Fibroblast of lung (primary cell): ENCODE results near the gene XKR7. TPM values are rescaled to one million over a fixed set of nuclear protein-coding genes. Genes with fewer than 3 reads are reported as not detected.

ENCODE experiments used
- DNase-seq, 2 donors: peaks; one replicate each; pipeline versions ENCODE4 v3.0.0 to v3.0.0-alpha.2; 2010; ENCODE audit warnings: low read depth in 2 of 2
- H2AFZ ChIP-seq: 2 replicates; pipeline ENCODE4 v1.5.1; 2012; ENCODE audit warnings: low read length, control low read depth, inconsistent platforms
- H3K27ac ChIP-seq: 2 replicates; pipeline ENCODE4 v1.5.1; 2011; ENCODE audit warnings: low read length, control low read depth; ENCODE audit not compliant: insufficient read depth
- H3K27me3 ChIP-seq: 2 replicates; pipeline ENCODE4 v1.5.1; 2011; ENCODE audit warnings: mild to moderate bottlenecking, low read length; ENCODE audit not compliant: control insufficient read depth, insufficient read depth
- H3K36me3 ChIP-seq: 2 replicates; pipeline ENCODE4 v1.5.1; 2011; ENCODE audit warnings: low read length; ENCODE audit not compliant: control insufficient read depth, insufficient read depth
- H3K4me1 ChIP-seq: 2 replicates; pipeline ENCODE4 v1.5.1; 2011; ENCODE audit warnings: low read length; ENCODE audit not compliant: control insufficient read depth, insufficient read depth; ENCODE audit errors: extremely low read depth
- H3K4me2 ChIP-seq: 2 replicates; pipeline ENCODE4 v1.5.1; 2011; ENCODE audit warnings: low read length, control low read depth; ENCODE audit not compliant: insufficient read depth; ENCODE audit errors: extremely low read depth
- H3K4me3 ChIP-seq, 4 experiments: fragments of 200-600 bp in 1 of 4; sonication (generic) in 1 of 4; replicated peaks in 1 of 4; 2 replicates each; pipeline ENCODE4 v1.5.1; 2011 to 2016; ENCODE audit warnings: low read length in 4 of 4, low read depth in 3 of 4, mild to moderate bottlenecking in 3 of 4, control low read depth in 2 of 4, inconsistent platforms in 1 of 4, mixed read lengths in 1 of 4; ENCODE audit not compliant: insufficient read depth in 1 of 4; ENCODE audit errors: control extremely low read depth in 1 of 4
- H3K79me2 ChIP-seq: 2 replicates; pipeline ENCODE4 v1.5.1; 2012; ENCODE audit warnings: mild to moderate bottlenecking, low read length, inconsistent platforms; ENCODE audit not compliant: control insufficient read depth, insufficient read depth
- H3K9ac ChIP-seq: 2 replicates; pipeline ENCODE4 v1.5.1; 2011; ENCODE audit warnings: mild to moderate bottlenecking, low read length, control low read depth; ENCODE audit not compliant: insufficient read depth
- H3K9me3 ChIP-seq: 2 replicates; pipeline ENCODE4 v1.5.1; 2012; ENCODE audit warnings: low read depth, low read length; ENCODE audit not compliant: control insufficient read depth, insufficient read depth
- H4K20me1 ChIP-seq: 2 replicates; pipeline ENCODE4 v1.5.1; 2011; ENCODE audit warnings: low read length; ENCODE audit not compliant: control insufficient read depth, insufficient read depth; ENCODE audit errors: extremely low read depth
- CTCF ChIP-seq, 2 donors: IDR thresholded peaks in 1 of 2; conservative IDR thresholded peaks in 1 of 2; 1 replicate in 1 of 2; 2 replicates in 1 of 2; pipeline ENCODE4 v1.5.1; 2011 to 2012; ENCODE audit warnings: low read length in 2 of 2, control low read depth in 1 of 2, inconsistent platforms in 1 of 2, low read depth in 1 of 2, mild to moderate bottlenecking in 1 of 2
- EZH2 ChIP-seq: IDR thresholded peaks from 2 replicates; pipeline ENCODE4 v1.5.1; 2012; ENCODE audit warnings: low read length, control low read depth, mild to moderate bottlenecking; ENCODE audit errors: missing control alignments
- polyA plus RNA-seq, 2 donors: library from polyadenylated mRNA; depleted of rRNA in 1 of 2; stranded (reverse) in 1 of 2; unstranded in 1 of 2; fragments of >200 nt; gene quantifications; 2 replicates each; pipeline ENCODE4 v1.2.1, GENCODE V29; 2011 to 2012; ENCODE audit warnings: missing spikeins in 1 of 2
- total RNA-seq: library from RNA; depleted of rRNA; stranded (reverse); fragments of >200 nt; gene quantifications from 2 replicates; pipeline ENCODE4 v1.2.1, GENCODE V29; 2014

XKR7 gene
- total and polyA plus RNA-seq, 2 donors (not counting 1 experiment from before 2014, with no cell fraction given), result not detected

GRCh38 chr20:31951203-31951529 lies 16.8 kb upstream of the XKR7 start:
- peaks cover 22% of the 10 kb centered on the region for H3K79me2 ChIP-seq
- H3K36me3 ChIP-seq, result no peaks in the 10 kb centered on the region
- peak overlapping the region; percentile 73 to 98 (median 89) for H3K4me3 ChIP-seq
- no peaks in the 10 kb centered on the region for H4K20me1 ChIP-seq
- H3K4me2 ChIP-seq, result peak overlapping the region; percentile 61
- H3K4me1 ChIP-seq, result peaks cover 5% of the 10 kb centered on the region
- H3K9me3 ChIP-seq, result no peaks in the 10 kb centered on the region
- DNase-seq, result no peak
- H3K9ac ChIP-seq, result peak overlapping the region; percentile 89
- no peak overlapping the region for H2AFZ ChIP-seq
- TF ChIP-seq EZH2, result no peak
- TF ChIP-seq CTCF (conservative IDR thresholded peaks at IDR 0.05 in 1 of 2, IDR thresholded peaks at IDR 0.05 in 1 of 2; ENCODE audit: low read depth in 1 of 2, low read length in 2 of 2), result no peak
- no peaks in the 10 kb centered on the region for H3K27me3 ChIP-seq
- peak overlapping the region; percentile 81 for H3K27ac ChIP-seq

DNA sequence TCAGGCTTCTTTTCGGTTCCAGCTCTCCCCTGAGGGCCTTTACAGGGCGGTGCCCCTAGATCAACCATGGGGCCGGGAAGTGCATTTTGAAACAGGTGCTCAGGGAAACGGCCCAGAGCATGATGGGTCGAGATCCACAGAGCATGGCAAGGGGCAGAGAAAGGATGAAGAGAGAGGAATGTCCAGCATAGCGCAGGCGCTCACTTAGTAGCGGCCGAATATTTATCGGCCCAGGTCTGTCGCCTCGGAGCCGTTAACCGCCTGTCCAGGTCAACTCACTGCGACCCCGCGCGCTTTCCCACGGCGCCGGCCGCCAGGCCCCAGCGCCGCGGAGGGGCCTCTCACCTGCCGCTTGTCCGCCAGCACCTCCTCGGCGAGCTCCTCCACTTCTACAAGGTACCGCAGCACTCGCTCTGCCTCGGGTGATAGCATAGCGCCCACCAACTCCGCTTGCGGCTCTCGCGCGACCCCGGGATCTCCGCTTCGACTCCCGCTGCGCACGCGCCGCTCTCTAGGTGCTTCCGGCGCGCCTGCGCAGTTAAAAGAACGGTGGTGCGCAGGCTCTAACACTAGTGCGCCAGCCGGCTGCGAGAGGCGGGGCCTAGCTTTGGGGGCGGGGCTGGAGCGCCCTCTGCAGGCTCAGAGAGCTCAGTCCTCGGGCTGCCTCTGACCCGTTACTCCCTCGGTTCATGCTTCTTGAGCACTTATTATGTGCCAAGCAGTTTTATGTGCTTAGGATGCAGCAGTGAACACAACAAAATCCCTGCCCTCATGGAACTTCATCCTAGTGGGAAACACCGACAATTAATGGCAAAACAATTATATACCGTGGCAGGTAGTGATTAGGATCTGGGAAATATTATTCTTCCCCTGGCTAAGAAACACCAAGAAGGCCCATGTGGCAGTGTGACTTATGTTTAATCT lies 16.2 kb upstream of the XKR7 start, which contains the start of gene PDRG1:
PDRG1 (minus strand) TSS at position 517 of the 924 bp plus-strand sequence; CDS start at position 432, 85 bp downstream.
- H3K79me2 ChIP-seq, result peaks cover 22% of the 10 kb centered on the region
- H3K4me3 ChIP-seq, result peak within 1 kb of the TSS; percentile 73 to 98 (median 89)
- no peaks in the 10 kb centered on the region for H3K9me3 ChIP-seq
- peak; percentile 89 to 94 for DNase-seq
- H3K4me2 ChIP-seq, result peak within 1 kb of the TSS; percentile 61
- peak within 1 kb of the TSS; percentile 81 for H3K27ac ChIP-seq
- no peaks in the 10 kb centered on the region for H4K20me1 ChIP-seq
- peak within 1 kb of the TSS; percentile 89 for H3K9ac ChIP-seq
- peaks cover 5% of the 10 kb centered on the region for H3K4me1 ChIP-seq
- peak within 1 kb of the TSS; percentile 87 for H2AFZ ChIP-seq
- no peaks in the 10 kb centered on the region for H3K36me3 ChIP-seq
- TF ChIP-seq EZH2, result no peak
- TF ChIP-seq CTCF (conservative IDR thresholded peaks at IDR 0.05 in 1 of 2, IDR thresholded peaks at IDR 0.05 in 1 of 2; ENCODE audit: low read depth in 1 of 2, low read length in 2 of 2), result peak; percentile 70 to 90
- H3K27me3 ChIP-seq, result peaks cover 6% of the 10 kb centered on the region

DNA sequence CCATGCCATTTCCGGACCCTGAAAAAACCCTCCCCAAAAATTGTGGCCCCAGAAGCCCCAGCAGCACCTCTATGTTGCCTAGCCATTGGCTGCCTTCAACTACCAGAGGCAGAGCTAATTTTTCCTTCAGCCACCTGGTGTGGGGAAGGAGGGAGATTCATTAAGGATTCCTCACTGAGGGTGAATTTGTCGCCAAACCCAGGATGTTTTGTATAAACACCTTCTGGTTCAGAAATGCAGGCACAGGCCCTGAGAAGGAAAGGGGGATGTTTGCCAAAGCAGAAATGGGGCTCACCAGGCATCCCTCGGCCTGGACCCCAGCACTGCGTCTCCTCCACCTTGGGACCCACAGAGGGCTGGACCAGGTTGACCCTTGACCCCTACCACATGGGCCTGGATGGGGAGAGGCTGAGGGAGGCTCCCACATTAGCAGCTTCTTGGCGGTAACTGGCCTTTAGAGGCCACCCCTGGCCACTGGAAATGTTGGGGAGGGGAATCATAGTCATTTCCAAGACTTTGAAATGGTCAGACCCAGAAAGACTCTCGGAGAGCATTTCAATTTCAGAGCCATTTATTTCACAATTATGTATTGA lies 14.3 kb upstream of the XKR7 start:
- H3K4me2 ChIP-seq, result no peak overlapping the region
- no peaks in the 10 kb centered on the region for H3K9me3 ChIP-seq
- no peaks in the 10 kb centered on the region for H4K20me1 ChIP-seq
- H3K9ac ChIP-seq, result no peak overlapping the region
- no peak overlapping the region for H3K4me3 ChIP-seq
- H3K79me2 ChIP-seq, result peaks cover 22% of the 10 kb centered on the region
- H3K4me1 ChIP-seq, result peaks cover 5% of the 10 kb centered on the region
- no peak overlapping the region for H2AFZ ChIP-seq
- DNase-seq, result no peak
- no peak for TF ChIP-seq CTCF (conservative IDR thresholded peaks at IDR 0.05 in 1 of 2, IDR thresholded peaks at IDR 0.05 in 1 of 2; ENCODE audit: low read depth in 1 of 2, low read length in 2 of 2)
- no peak for TF ChIP-seq EZH2
- no peaks in the 10 kb centered on the region for H3K36me3 ChIP-seq
- H3K27ac ChIP-seq, result no peak overlapping the region
- peaks cover 7% of the 10 kb centered on the region for H3K27me3 ChIP-seq
